Measurements from ENCODE around the gene LRMDA.

Gene LRMDA

DNA sequence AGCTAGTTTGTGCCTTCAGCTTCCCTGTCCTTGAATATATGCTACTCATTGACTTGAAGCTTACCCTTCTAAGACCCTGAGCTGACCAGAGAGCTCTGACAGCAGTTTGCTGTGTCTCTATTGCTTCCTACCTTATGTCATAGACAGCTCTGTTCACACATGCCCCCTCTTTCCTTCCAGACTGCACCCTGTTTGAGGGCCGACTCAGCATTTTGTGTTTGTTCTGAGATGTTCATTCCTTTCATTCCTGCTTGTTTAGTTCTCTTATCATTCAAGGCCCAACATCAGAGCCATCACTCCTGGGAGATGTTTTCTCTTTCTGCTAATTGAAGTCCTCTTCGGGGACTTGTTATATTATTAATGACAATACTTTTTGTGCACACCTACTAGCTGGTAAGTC lies 518.9 kb downstream of the LRMDA start:
- Histone ChIP-seq H3K4me3 (ENCODE audit: low read depth, low read length) (no peak overlapping the region), H3K27ac (ENCODE audit: low read depth, low read length) (no peak overlapping the region), H3K4me1 (ENCODE audit: control insufficient read depth, insufficient read depth, low read length) (no peaks in the 10 kb centered on the region), H3K36me3 (ENCODE audit: control insufficient read depth, insufficient read depth, low read length) (no peaks in the 10 kb centered on the region), H3K9ac (ENCODE audit: low read depth, low read length) (no peak overlapping the region), H3K27me3 (ENCODE audit: control insufficient read depth, insufficient read depth, low read length) (no peaks in the 10 kb centered on the region), H3K9me3 (ENCODE audit: control insufficient read depth, insufficient read depth, low read length) (no peaks in the 10 kb centered on the region)

DNA sequence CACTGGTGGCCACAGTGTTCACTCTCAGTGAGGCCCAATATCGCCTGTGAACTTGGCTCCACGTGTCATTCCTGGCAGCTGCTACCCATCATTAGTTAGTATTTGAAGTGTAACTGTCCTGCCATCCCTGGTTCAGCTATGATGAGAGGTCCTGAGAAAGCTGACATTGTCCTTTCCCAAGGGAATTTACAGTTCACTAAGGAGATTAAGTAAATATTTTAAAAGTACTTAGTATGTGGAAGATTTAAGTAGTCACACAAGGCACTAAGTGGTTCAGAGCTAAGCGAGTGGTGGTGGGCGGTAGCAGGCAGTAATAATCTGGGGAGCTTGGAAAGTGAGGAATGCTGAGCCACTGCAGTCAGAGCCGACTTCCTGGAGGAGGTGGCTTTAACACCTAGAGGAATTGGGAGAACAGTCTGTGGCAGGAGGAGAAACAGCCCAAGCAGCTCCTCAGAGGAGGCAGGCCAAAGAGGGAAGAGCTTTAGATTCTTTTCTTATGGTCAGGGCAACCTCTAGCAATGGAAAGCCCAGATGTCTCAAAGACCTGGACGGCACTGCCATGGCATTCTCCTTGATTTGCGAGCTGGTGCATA lies 519.7 kb downstream of the LRMDA start:
- Histone ChIP-seq H3K36me3 (ENCODE audit: control insufficient read depth, insufficient read depth, low read length) (no peaks in the 10 kb centered on the region), H3K9ac (ENCODE audit: low read depth, low read length) (no peak overlapping the region), H3K27ac (ENCODE audit: low read depth, low read length) (no peak overlapping the region), H3K27me3 (ENCODE audit: control insufficient read depth, insufficient read depth, low read length) (no peaks in the 10 kb centered on the region), H3K4me1 (ENCODE audit: control insufficient read depth, insufficient read depth, low read length) (no peaks in the 10 kb centered on the region), H3K4me3 (ENCODE audit: low read depth, low read length) (no peak overlapping the region), H3K9me3 (ENCODE audit: control insufficient read depth, insufficient read depth, low read length) (no peaks in the 10 kb centered on the region)

DNA sequence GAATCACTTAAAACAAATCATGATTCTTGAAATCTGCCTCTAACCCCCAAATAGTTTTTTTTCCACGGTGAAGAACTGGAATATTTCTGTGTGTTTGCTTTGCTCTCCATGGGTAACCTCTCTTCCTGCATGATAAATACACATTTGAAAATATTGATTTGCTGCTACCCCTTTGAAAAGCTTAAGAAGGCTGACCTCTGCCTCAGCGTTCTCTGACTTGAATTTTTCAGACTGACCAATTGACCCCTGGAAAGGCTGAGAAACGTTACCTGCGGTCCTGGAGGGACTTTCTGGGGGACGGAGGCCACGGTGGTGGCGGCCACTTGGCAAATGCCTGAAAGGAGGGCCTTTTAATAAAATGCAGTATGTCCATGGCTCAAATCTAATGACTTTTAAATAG lies 520.2 kb downstream of the LRMDA start:
- Histone ChIP-seq H3K4me1 (ENCODE audit: control insufficient read depth, insufficient read depth, low read length) (no peaks in the 10 kb centered on the region), H3K4me3 (ENCODE audit: low read depth, low read length) (no peak overlapping the region), H3K9me3 (ENCODE audit: control insufficient read depth, insufficient read depth, low read length) (no peaks in the 10 kb centered on the region), H3K27me3 (ENCODE audit: control insufficient read depth, insufficient read depth, low read length) (no peaks in the 10 kb centered on the region), H3K36me3 (ENCODE audit: control insufficient read depth, insufficient read depth, low read length) (no peaks in the 10 kb centered on the region), H3K27ac (ENCODE audit: low read depth, low read length) (no peak overlapping the region), H3K9ac (ENCODE audit: low read depth, low read length) (no peak overlapping the region)

DNA sequence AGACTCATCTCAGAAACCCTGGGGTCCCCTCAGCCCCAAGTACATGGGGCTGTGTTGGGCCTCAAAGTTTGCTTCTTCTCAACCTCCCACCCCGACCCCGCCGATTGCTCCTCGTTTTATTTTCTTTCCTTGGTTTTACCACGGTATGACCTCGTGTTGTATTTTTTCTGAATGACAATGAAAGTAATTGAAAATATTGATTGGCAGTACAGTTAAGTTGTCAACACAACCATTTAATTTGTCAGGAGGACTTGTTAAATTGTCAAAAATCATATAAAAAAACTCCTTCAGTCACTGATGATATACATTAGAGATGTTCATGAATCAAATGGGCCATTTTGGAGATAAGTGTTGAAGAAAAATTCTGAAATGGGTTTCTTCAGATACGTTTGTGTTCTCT lies 520.7 kb downstream of the LRMDA start:
- no peak overlapping the region for H3K27ac ChIP-seq (ENCODE audit: low read depth, low read length)

DNA sequence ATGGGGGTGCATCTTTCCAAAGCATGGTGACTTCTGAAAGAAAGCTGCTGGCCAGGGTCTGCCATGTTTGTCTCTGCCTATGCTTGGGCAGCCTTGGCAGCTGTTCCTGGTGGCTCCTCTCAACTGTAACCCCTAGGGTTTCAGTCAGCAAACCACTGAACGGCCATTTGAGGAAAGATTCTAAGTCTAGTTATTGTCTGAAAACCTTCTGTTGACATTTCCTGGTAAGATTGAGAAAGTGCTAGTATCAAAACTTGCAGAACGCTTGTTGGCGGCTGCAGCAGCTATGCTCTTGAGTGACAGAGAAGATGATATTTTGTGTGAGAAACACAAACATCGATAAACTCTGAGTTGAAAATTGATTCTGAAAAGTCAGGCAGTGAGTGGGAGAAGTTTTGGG lies 523.1 kb downstream of the LRMDA start:
- no peak overlapping the region for H3K27ac ChIP-seq (ENCODE audit: low read depth, low read length)
- no peaks in the 10 kb centered on the region for H3K27me3 ChIP-seq (ENCODE audit: control insufficient read depth, insufficient read depth, low read length)
- no peak overlapping the region for H3K9ac ChIP-seq (ENCODE audit: low read depth, low read length)
- H3K4me3 ChIP-seq (ENCODE audit: low read depth, low read length) = no peak overlapping the region
- no peaks in the 10 kb centered on the region for H3K9me3 ChIP-seq (ENCODE audit: control insufficient read depth, insufficient read depth, low read length)
- no peaks in the 10 kb centered on the region for H3K4me1 ChIP-seq (ENCODE audit: control insufficient read depth, insufficient read depth, low read length)
- H3K36me3 ChIP-seq (ENCODE audit: control insufficient read depth, insufficient read depth, low read length) = no peaks in the 10 kb centered on the region

More for the DNA sequence above, 520.7 kb downstream of the LRMDA start:
- H3K4me3 ChIP-seq (ENCODE audit: low read depth, low read length) = no peak overlapping the region
- H3K9me3 ChIP-seq (ENCODE audit: control insufficient read depth, insufficient read depth, low read length) = no peaks in the 10 kb centered on the region
- no peaks in the 10 kb centered on the region for H3K36me3 ChIP-seq (ENCODE audit: control insufficient read depth, insufficient read depth, low read length)
- no peaks in the 10 kb centered on the region for H3K27me3 ChIP-seq (ENCODE audit: control insufficient read depth, insufficient read depth, low read length)
- H3K9ac ChIP-seq (ENCODE audit: low read depth, low read length) = no peak overlapping the region
- H3K4me1 ChIP-seq (ENCODE audit: control insufficient read depth, insufficient read depth, low read length) = no peaks in the 10 kb centered on the region

DNA sequence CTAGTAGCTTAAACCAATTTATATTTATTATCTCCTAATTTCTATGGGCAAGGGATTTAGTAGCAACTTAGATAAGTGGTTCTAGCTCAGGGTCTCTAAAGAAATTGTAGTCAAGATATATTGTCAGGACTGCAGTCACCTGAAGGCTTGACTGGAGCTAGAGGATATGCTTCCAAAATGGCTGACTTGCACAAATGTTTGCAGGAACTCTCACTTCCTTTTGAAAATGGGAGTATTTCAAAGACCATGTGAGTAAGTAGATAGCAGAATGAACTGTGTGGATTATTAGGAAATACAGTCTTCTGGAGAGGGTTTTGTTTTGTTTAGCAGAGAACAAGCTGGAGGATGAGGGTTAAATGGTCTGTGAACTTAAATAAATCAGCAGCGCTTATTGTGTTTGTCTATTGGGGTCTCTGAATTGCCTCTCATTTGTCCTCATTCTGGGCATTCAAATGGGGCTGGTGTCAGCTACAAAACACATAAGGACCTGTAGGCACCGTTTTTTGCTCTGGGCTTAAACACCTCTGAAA lies 524.6 kb downstream of the LRMDA start:
- Histone ChIP-seq H3K9ac (ENCODE audit: low read depth, low read length) (no peak overlapping the region), H3K27ac (ENCODE audit: low read depth, low read length) (no peak overlapping the region), H3K27me3 (ENCODE audit: control insufficient read depth, insufficient read depth, low read length) (no peaks in the 10 kb centered on the region), H3K4me3 (ENCODE audit: low read depth, low read length) (no peak overlapping the region), H3K36me3 (ENCODE audit: control insufficient read depth, insufficient read depth, low read length) (no peaks in the 10 kb centered on the region), H3K4me1 (ENCODE audit: control insufficient read depth, insufficient read depth, low read length) (no peaks in the 10 kb centered on the region), H3K9me3 (ENCODE audit: control insufficient read depth, insufficient read depth, low read length) (no peaks in the 10 kb centered on the region)

DNA sequence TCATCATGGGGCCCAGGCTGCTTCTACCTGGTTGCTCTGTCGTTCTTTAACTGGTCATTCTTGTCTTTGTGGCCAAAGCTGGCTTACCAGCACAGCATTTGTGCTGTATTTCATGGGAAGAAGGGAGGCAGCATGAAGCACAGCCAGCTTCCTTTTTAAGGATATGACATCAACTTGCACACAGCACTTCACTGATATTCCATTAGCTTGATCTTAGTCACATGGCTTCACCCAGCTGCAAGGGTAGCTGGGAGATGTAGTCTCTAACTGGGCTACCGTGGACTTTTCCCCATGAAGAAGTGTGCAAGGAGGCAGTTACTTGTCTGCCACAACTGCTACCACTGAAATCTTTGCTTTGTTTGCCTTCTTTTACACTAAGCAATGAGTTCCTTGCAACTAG lies 525.2 kb downstream of the LRMDA start:
- no peaks in the 10 kb centered on the region for H3K27me3 ChIP-seq (ENCODE audit: control insufficient read depth, insufficient read depth, low read length)
- no peaks in the 10 kb centered on the region for H3K9me3 ChIP-seq (ENCODE audit: control insufficient read depth, insufficient read depth, low read length)
- no peak overlapping the region for H3K9ac ChIP-seq (ENCODE audit: low read depth, low read length)
- H3K4me1 ChIP-seq (ENCODE audit: control insufficient read depth, insufficient read depth, low read length) = no peaks in the 10 kb centered on the region
- no peaks in the 10 kb centered on the region for H3K36me3 ChIP-seq (ENCODE audit: control insufficient read depth, insufficient read depth, low read length)
- no peak overlapping the region for H3K4me3 ChIP-seq (ENCODE audit: low read depth, low read length)
- H3K27ac ChIP-seq (ENCODE audit: low read depth, low read length) = no peak overlapping the region

DNA sequence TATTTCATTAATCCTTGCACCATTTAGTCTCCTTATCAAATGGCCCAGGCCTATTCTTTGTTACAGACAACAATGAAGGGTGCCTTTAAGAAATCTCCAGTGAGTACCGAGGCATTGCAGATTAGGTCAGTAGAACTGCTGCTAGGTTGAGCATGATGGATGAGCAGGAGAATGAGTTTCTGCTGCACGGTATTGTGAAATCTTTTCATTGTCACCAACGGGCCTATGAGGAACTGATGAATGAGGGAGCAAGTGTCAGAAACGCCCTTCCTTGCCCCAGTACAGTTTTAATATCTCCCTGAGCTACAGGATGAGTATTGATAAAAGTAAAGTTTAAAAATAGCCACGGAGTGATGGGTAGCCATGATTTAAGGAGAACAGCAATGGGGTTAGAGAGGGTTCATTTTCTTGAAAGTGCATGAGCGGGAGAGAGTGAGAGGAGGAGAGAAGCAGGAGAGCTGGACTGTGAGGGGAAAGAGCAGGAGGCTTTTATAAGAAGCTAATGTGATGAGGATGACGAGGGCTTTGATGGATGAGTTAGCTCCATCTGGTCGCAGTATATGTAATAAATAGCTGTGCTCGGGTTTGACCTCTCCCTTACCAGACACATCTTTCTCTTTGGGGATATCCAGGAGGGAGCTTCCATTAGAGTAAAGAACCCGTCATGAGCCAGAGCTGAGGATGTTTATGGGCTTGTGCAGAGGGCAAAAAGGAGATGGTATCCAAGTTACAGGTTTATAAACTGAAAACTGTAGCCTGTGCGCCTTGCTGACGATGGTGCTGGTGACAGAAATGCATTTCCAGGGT lies 526.1 kb downstream of the LRMDA start:
- no peak overlapping the region for H3K27ac ChIP-seq (ENCODE audit: low read depth, low read length)
- no peak overlapping the region for H3K9ac ChIP-seq (ENCODE audit: low read depth, low read length)
- no peaks in the 10 kb centered on the region for H3K9me3 ChIP-seq (ENCODE audit: control insufficient read depth, insufficient read depth, low read length)
- no peaks in the 10 kb centered on the region for H3K27me3 ChIP-seq (ENCODE audit: control insufficient read depth, insufficient read depth, low read length)
- H3K4me1 ChIP-seq (ENCODE audit: control insufficient read depth, insufficient read depth, low read length) = no peaks in the 10 kb centered on the region
- H3K36me3 ChIP-seq (ENCODE audit: control insufficient read depth, insufficient read depth, low read length) = no peaks in the 10 kb centered on the region
- H3K4me3 ChIP-seq (ENCODE audit: low read depth, low read length) = no peak overlapping the region

DNA sequence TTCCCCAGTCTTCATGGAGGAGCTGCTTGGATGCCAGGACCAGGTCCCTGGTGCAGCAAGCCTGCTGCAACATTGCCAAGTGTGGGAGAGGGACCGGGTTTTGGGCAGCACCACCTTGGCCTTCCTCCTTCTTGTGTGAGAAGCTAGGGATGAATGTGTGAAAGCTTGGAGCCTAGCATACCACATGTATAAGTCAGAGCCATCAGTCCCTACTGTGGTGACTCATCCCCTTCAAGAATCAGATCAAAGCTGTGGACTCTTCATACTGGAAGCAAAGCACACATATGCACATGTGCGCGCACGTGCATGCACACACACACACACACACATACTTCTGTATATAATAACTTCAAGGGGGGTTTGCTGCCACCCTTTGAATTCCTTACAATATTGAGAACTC lies 527.8 kb downstream of the LRMDA start:
- no peaks in the 10 kb centered on the region for H3K36me3 ChIP-seq (ENCODE audit: control insufficient read depth, insufficient read depth, low read length)
- H3K4me1 ChIP-seq (ENCODE audit: control insufficient read depth, insufficient read depth, low read length) = no peaks in the 10 kb centered on the region
- H3K4me3 ChIP-seq (ENCODE audit: low read depth, low read length) = no peak overlapping the region

DNA sequence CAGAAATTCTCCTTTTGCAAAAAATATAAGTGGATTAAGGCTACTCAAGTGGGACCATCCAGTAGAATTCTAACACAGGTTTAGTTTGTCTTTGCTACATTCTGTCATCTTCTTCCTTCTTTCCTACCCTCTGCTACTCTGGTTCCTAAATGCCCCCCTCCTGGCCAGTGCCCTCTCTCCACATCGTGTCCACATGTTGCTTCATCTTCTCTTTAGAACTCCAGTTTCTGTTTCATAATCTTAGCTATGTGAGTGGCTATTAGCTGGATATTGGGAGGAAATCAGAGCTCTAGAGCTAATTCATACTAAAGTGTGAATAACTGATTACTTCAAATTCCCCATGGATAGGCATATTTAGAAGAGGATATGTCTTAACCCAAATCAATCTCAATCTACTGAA lies 528.5 kb downstream of the LRMDA start:
- Histone ChIP-seq H3K9ac (ENCODE audit: low read depth, low read length) (no peak overlapping the region), H3K27ac (ENCODE audit: low read depth, low read length) (no peak overlapping the region), H3K27me3 (ENCODE audit: control insufficient read depth, insufficient read depth, low read length) (peaks cover 2% of the 10 kb centered on the region; the same call in 1 of the 2 replicates), H3K9me3 (ENCODE audit: control insufficient read depth, insufficient read depth, low read length) (no peaks in the 10 kb centered on the region), H3K4me3 (ENCODE audit: low read depth, low read length) (no peak overlapping the region), H3K36me3 (ENCODE audit: control insufficient read depth, insufficient read depth, low read length) (no peaks in the 10 kb centered on the region), H3K4me1 (ENCODE audit: control insufficient read depth, insufficient read depth, low read length) (no peaks in the 10 kb centered on the region)

More for the DNA sequence above, 527.8 kb downstream of the LRMDA start:
- Histone ChIP-seq H3K27me3 (ENCODE audit: control insufficient read depth, insufficient read depth, low read length) (peaks cover 2% of the 10 kb centered on the region; the same call in 1 of the 2 replicates), H3K9ac (ENCODE audit: low read depth, low read length) (no peak overlapping the region), H3K27ac (ENCODE audit: low read depth, low read length) (no peak overlapping the region), H3K9me3 (ENCODE audit: control insufficient read depth, insufficient read depth, low read length) (no peaks in the 10 kb centered on the region)

DNA sequence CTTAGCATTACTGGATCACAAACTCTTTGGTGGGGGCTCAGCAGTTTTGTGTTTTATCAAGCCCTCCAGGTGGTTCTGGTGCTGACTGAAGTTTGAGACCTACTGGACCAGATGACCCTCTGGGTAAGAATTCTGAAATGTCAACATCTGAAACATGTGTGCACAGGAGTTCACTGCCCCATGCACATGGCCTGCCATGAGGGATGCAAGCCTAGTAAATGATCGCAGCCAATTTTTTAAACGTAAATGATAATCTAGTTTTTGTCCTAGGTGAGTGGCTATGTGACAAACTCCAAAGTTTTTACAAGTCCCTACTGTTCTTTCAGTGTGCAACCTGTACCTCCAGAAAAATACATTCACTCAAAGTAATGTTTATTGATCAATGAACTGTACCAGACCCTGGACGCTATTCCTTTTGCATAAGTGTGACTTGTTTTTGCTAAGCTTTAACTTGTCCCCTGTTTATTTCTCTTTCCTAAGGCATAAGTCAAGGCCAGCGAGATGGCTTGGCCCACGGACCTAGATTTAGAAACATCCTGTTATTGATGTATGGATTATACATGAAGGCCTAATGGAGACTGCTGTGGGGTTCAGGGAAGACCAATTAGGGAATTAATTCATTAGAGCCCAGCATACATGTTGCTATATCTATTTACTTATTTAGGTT lies 531.1 kb downstream of the LRMDA start:
- Histone ChIP-seq H3K9me3 (ENCODE audit: control insufficient read depth, insufficient read depth, low read length) (no peaks in the 10 kb centered on the region), H3K36me3 (ENCODE audit: control insufficient read depth, insufficient read depth, low read length) (no peaks in the 10 kb centered on the region), H3K27ac (ENCODE audit: low read depth, low read length) (no peak overlapping the region), H3K4me1 (ENCODE audit: control insufficient read depth, insufficient read depth, low read length) (peaks cover 8% of the 10 kb centered on the region), H3K4me3 (ENCODE audit: low read depth, low read length) (no peak overlapping the region), H3K27me3 (ENCODE audit: control insufficient read depth, insufficient read depth, low read length) (peaks cover 2% of the 10 kb centered on the region; the same call in 1 of the 2 replicates), H3K9ac (ENCODE audit: low read depth, low read length) (no peak overlapping the region)

Data from HUES48 (cell line).